Measurements from ENCODE around the gene TTC7B. TPM values are rescaled to one million over a fixed set of nuclear protein-coding genes. Genes with fewer than 3 reads are reported as not detected.

TTC7B gene
- total and polyA plus RNA-seq, 9 of the 15 experiments (the other 6 are each of a cell fraction or from before 2014, with no cell fraction given), result 2.2 to 77.2 (median 36.7) TPM

- H3K9ac ChIP-seq (ENCODE audit: insufficient read depth in 1 of 2, low read depth in 2 of 2, low read length in 2 of 2), result peak overlapping the region in 1 of 2 experiments; percentile 9; a peak in 1 of 4 replicates
- TF ChIP-seq DEAF1 (CRISPR knock-in tag; IDR thresholded peaks at IDR 0.05) (no peak), HOXB6 (CRISPR knock-in tag; IDR thresholded peaks at IDR 0.05; ENCODE audit: borderline replicate concordance) (no peak), CTBP1 (IDR thresholded peaks at IDR 0.05; ENCODE audit: borderline replicate concordance) (peak; percentile 51; the same call in 1 of the 2 replicates), ZNF384 (IDR thresholded peaks at IDR 0.05; ENCODE audit: low read depth, low read length) (no peak), RFX1 (IDR thresholded peaks at IDR 0.05) (peak; percentile 65)
- TF ChIP-seq, protein P1, sequence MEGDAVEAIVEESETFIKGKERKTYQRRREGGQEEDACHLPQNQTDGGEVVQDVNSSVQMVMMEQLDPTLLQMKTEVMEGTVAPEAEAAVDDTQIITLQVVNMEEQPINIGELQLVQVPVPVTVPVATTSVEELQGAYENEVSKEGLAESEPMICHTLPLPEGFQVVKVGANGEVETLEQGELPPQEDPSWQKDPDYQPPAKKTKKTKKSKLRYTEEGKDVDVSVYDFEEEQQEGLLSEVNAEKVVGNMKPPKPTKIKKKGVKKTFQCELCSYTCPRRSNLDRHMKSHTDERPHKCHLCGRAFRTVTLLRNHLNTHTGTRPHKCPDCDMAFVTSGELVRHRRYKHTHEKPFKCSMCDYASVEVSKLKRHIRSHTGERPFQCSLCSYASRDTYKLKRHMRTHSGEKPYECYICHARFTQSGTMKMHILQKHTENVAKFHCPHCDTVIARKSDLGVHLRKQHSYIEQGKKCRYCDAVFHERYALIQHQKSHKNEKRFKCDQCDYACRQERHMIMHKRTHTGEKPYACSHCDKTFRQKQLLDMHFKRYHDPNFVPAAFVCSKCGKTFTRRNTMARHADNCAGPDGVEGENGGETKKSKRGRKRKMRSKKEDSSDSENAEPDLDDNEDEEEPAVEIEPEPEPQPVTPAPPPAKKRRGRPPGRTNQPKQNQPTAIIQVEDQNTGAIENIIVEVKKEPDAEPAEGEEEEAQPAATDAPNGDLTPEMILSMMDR (IDR thresholded peaks at IDR 0.05 in 2 of 3, conservative IDR thresholded peaks at IDR 0.05 in 1 of 3; ENCODE audit: insufficient read depth in 2 of 3, low read depth in 1 of 3, low read length in 3 of 3), result no peak
- in situ Hi-C loops (cut with MboI) (loop anchor here (10.0 kb wide), 1 partner anchor 118 kb away; no protein-coding TSS in a partner anchor), intact Hi-C loops (cut with micrococcal nuclease) (no loop called here)
- no peaks in the 10 kb centered on the region for H3K27me3 ChIP-seq (ENCODE audit: control insufficient read depth in 2 of 2, insufficient read depth in 2 of 2, low read length in 2 of 2)
- H3K27ac ChIP-seq (ENCODE audit: extremely low read depth, low read depth, low read length), result no peak overlapping the region
- CTCF ChIA-PET (ENCODE audit: low intra/inter-chr PET ratio), result no interaction called here
- no peaks in the 10 kb centered on the region for H4K20me1 ChIP-seq (replicated peaks; ENCODE audit: control insufficient read depth, insufficient read depth, low read length)
- H3K4me3 ChIP-seq, result no peak overlapping the region
- H3K4me1 ChIP-seq (replicated peaks in 1 of 2; ENCODE audit: control insufficient read depth in 2 of 2, insufficient read depth in 2 of 2, low read length in 2 of 2), result peaks cover 0 to 13% of the 10 kb centered on the region in 2 experiments; a peak in 3 of 5 replicates
- POLR2A ChIA-PET, result no interaction called here
- 10% methylated on average over 10 of the region's 21 CpGs for WGBS (ENCODE audit: insufficient coverage, low coverage, missing lambda C conversion rate)
- peaks cover 2% of the 10 kb centered on the region; the same call in 1 of the 2 replicates for H3K9me3 ChIP-seq (replicated peaks; ENCODE audit: control insufficient read depth, insufficient read depth, low read depth, low read length)
- DNase-seq (ENCODE audit: extremely low read depth in 1 of 4, low spot score in 3 of 4) (no peak), FAIRE-seq (no peak), ATAC-seq (peak; percentile 18; the same call in 1 of the 3 replicates)
- no peak overlapping the region for H2AFZ ChIP-seq (ENCODE audit: low read depth, low read length)
- H3K36me3 ChIP-seq (ENCODE audit: control insufficient read depth, insufficient read depth, low read length), result no peaks in the 10 kb centered on the region
- no peaks in the 10 kb centered on the region for H3K79me2 ChIP-seq (ENCODE audit: control insufficient read depth, insufficient read depth, low read length)
- H3K4me2 ChIP-seq (ENCODE audit: insufficient read depth, low read length), result no peak overlapping the region
- no peaks in the 10 kb centered on the region for H3K9me1 ChIP-seq (ENCODE audit: control insufficient read depth, insufficient read depth, low read length)
- no TSS peak for BruUV-seq (replicated peaks)
These were observed 293.5 kb downstream of the TTC7B start for GRCh38 chr14:90522571-90523191.

Measured in K562 (cell line).